Liver (tissue), 9 donors: ENCODE measurements around the gene SUSD4. TPM values are rescaled to one million over a fixed set of nuclear protein-coding genes. Genes with fewer than 3 reads are reported as not detected.

ENCODE experiments used
- DNase-seq: peaks from one replicate; pipeline ENCODE4 v3.0.0-alpha.2; 2017; ENCODE audit warnings: low spot score
- H3K27ac ChIP-seq, 2 donors: one replicate each; pipeline ENCODE4 v1.7.0; 2013; ENCODE audit warnings: inconsistent platforms in 2 of 2, low read length in 2 of 2, control low read depth in 1 of 2, low read depth in 1 of 2, mild to moderate bottlenecking in 1 of 2
- H3K27me3 ChIP-seq, 4 donors: one replicate each; pipeline versions ENCODE4 v1.6.1 to v1.7.0; 2013; ENCODE audit warnings: low read length in 3 of 4, inconsistent platforms in 1 of 4, mild to moderate bottlenecking in 1 of 4, moderate library complexity in 1 of 4; ENCODE audit not compliant: control insufficient read depth in 4 of 4, insufficient read depth in 4 of 4
- H3K36me3 ChIP-seq, 4 donors: one replicate each; pipeline versions ENCODE4 v1.6.1 to v1.7.0; 2013; ENCODE audit warnings: low read length in 3 of 4, mild to moderate bottlenecking in 3 of 4, low read depth in 1 of 4, moderate library complexity in 1 of 4; ENCODE audit not compliant: control insufficient read depth in 4 of 4, insufficient read depth in 3 of 4
- H3K4me1 ChIP-seq, 4 donors: one replicate each; pipeline versions ENCODE4 v1.6.1 to v1.7.0; 2013; ENCODE audit warnings: low read length in 3 of 4, mild to moderate bottlenecking in 3 of 4, moderate library complexity in 1 of 4; ENCODE audit not compliant: control insufficient read depth in 4 of 4, insufficient read depth in 4 of 4
- H3K4me3 ChIP-seq, 3 donors: one replicate each; pipeline versions ENCODE4 v1.6.1 to v1.7.0; 2013; ENCODE audit warnings: low read length in 3 of 3, control low read depth in 1 of 3, low read depth in 1 of 3, mild to moderate bottlenecking in 1 of 3
- H3K9ac ChIP-seq, 2 donors: one replicate each; pipeline ENCODE4 v1.7.0; 2013; ENCODE audit warnings: low read length in 2 of 2, mild to moderate bottlenecking in 2 of 2, moderate library complexity in 2 of 2, control low read depth in 1 of 2, low read depth in 1 of 2
- H3K9me3 ChIP-seq, 4 donors: one replicate each; pipeline versions ENCODE4 v1.6.1 to v1.7.0; 2013; ENCODE audit warnings: low read length in 3 of 4; ENCODE audit not compliant: control insufficient read depth in 4 of 4
- ATF3 ChIP-seq: IDR thresholded peaks from 2 replicates; pipeline ENCODE4 v1.6.1; 2016; ENCODE audit warnings: antibody characterized with exemption
- FOXA1 ChIP-seq: IDR thresholded peaks from 2 replicates; pipeline ENCODE4 v1.6.1; 2016; ENCODE audit warnings: antibody characterized with exemption
- FOXA2 ChIP-seq: IDR thresholded peaks from 2 replicates; pipeline ENCODE4 v1.6.1; 2016; ENCODE audit warnings: antibody characterized with exemption
- HNF4A ChIP-seq, 2 donors: conservative IDR thresholded peaks; 2 replicates each; pipeline ENCODE4 v1.6.1; 2016; ENCODE audit warnings: antibody characterized with exemption in 2 of 2, mild to moderate bottlenecking in 2 of 2
- HNF4G ChIP-seq: IDR thresholded peaks from 2 replicates; pipeline ENCODE4 v1.6.1; 2016; ENCODE audit warnings: antibody characterized with exemption
- MAX ChIP-seq: IDR thresholded peaks from 2 replicates; pipeline ENCODE4 v1.6.1; 2016; ENCODE audit warnings: antibody characterized with exemption
- REST ChIP-seq: IDR thresholded peaks from 2 replicates; pipeline ENCODE4 v1.6.1; 2016; ENCODE audit warnings: antibody characterized with exemption, mild to moderate bottlenecking
- SP1 ChIP-seq: IDR thresholded peaks from 2 replicates; pipeline ENCODE4 v1.6.1; 2018; ENCODE audit warnings: antibody characterized with exemption, mild to moderate bottlenecking
- TAF1 ChIP-seq: conservative IDR thresholded peaks from 2 replicates; pipeline ENCODE4 v1.6.1; 2016; ENCODE audit warnings: antibody characterized with exemption, mild to moderate bottlenecking
- YY1 ChIP-seq: IDR thresholded peaks from 2 replicates; pipeline ENCODE4 v1.6.1; 2016; ENCODE audit warnings: antibody characterized with exemption, mild to moderate bottlenecking
- ZBTB33 ChIP-seq: IDR thresholded peaks from 2 replicates; pipeline ENCODE4 v1.6.1; 2016; ENCODE audit warnings: antibody characterized with exemption
- whole genome bisulfite sequencing: extraction: QIAGEN DNeasy Blood & Tissue Kit; methylation state at CpG from one replicate; pipeline ENCODE4 v1.1.7; 2013; 5-methylcytosine and 5-hydroxymethylcytosine counted together
- polyA plus RNA-seq, 2 donors: library from polyadenylated mRNA; stranded (reverse) in 1 of 2; unstranded in 1 of 2; fragments of 200-250 nt in 1 of 2; fragments of >200 nt in 1 of 2; fragmentation: Nextera tagmentation in 1 of 2; extraction: Ambion mirVana in 1 of 2; gene quantifications; one replicate each; pipeline versions ENCODE4 v1.2.1 to v1.2.3, GENCODE V29; 2013 to 2015
- total RNA-seq, 2 donors: library from RNA; depleted of rRNA; stranded (reverse); fragments of >200 nt; gene quantifications; one replicate each; pipeline ENCODE4 v1.2.3, GENCODE V29; 2014
- donor health status: healthy.
- donor health status: healthy.
- donor health status: healthy.
- donor health status: healthy.
- donor health status: healthy.

The SUSD4 gene
- total and polyA plus RNA-seq, 4 donors = 1.1 to 3.8 (median 1.8) TPM

- 68% methylated on average over 2 of the region's 2 CpGs for WGBS
- H3K27ac ChIP-seq = no peak overlapping the region
- no peak for DNase-seq
These were observed 164.8 kb downstream of the SUSD4 start for GRCh38 chr1:223199094-223199647.

GRCh38 chr1:223198628-223198965, 165.4 kb downstream of the SUSD4 start:
- Histone ChIP-seq H3K9me3 (no peaks in the 10 kb centered on the region), H3K27me3 (no peaks in the 10 kb centered on the region), H3K4me3 (no peak overlapping the region), H3K27ac (no peak overlapping the region), H3K9ac (no peak overlapping the region), H3K36me3 (no peaks in the 10 kb centered on the region), H3K4me1 (no peaks in the 10 kb centered on the region)
- TF ChIP-seq YY1 = no peak
- TF ChIP-seq HNF4G = no peak
- no peak for TF ChIP-seq REST
- TF ChIP-seq SP1 = no peak
- no peak for TF ChIP-seq TAF1
- no peak for TF ChIP-seq MAX
- no peak for TF ChIP-seq FOXA2
- no peak for TF ChIP-seq FOXA1
- no peak for DNase-seq
- WGBS = 86% methylated on average over 3 of the region's 3 CpGs

More at GRCh38 chr1:223199094-223199647, 164.8 kb downstream of the SUSD4 start:
- TF ChIP-seq FOXA1 (no peak), ATF3 (no peak), HNF4A (conservative IDR thresholded peaks at IDR 0.05) (no peak), FOXA2 (no peak)
- no peaks in the 10 kb centered on the region for H3K4me1 ChIP-seq
- no peaks in the 10 kb centered on the region for H3K36me3 ChIP-seq
- H3K9ac ChIP-seq = no peak overlapping the region
- H3K4me3 ChIP-seq = no peak overlapping the region
- H3K9me3 ChIP-seq = no peaks in the 10 kb centered on the region
- no peaks in the 10 kb centered on the region for H3K27me3 ChIP-seq

GRCh38 chr1:223197923-223198627, 165.9 kb downstream of the SUSD4 start:
- TF ChIP-seq ZBTB33 (no peak), SP1 (no peak)
- Histone ChIP-seq H3K36me3 (no peaks in the 10 kb centered on the region), H3K27me3 (no peaks in the 10 kb centered on the region), H3K4me3 (no peak overlapping the region), H3K9me3 (no peaks in the 10 kb centered on the region), H3K27ac (no peak overlapping the region), H3K9ac (no peak overlapping the region), H3K4me1 (no peaks in the 10 kb centered on the region)
- WGBS = 68% methylated on average over 4 of the region's 4 CpGs
- no peak for DNase-seq
